Dermis microvascular lymphatic vessel endothelial cell (primary cell): ENCODE measurements around the gene MB. TPM values are rescaled to one million over a fixed set of nuclear protein-coding genes. Genes with fewer than 3 reads are reported as not detected.

Source experiments
- DNase-seq, 2 donors: peaks; one replicate each; pipeline versions ENCODE4 v3.0.0 to v3.0.0-alpha.2; 2010; ENCODE audit warnings: low read depth in 2 of 2
- total RNA-seq: library from RNA; depleted of rRNA; stranded (reverse); fragments of >200 nt; gene quantifications from 2 replicates; pipeline ENCODE4 v1.2.1, GENCODE V29; 2014

The MB gene
- total RNA-seq, 1 donor from 2014 or later: not detected

GRCh38 chr22:35618427-35619223 lies 1.5 kb upstream of the MB start:
- no peak for DNase-seq

- DNase-seq: no peak
Measured at GRCh38 chr22:35616043-35616442, 1.1 kb downstream of the MB start.

GRCh38 chr22:35615156-35615555 lies 2.0 kb downstream of the MB start:
- no peak for DNase-seq

- DNase-seq: no peak
Measured at GRCh38 chr22:35614404-35614803, 2.7 kb downstream of the MB start.

GRCh38 chr22:35612903-35613302 lies 4.2 kb downstream of the MB start:
- no peak for DNase-seq

- no peak for DNase-seq
Measured at GRCh38 chr22:35611891-35612576, 5.1 kb downstream of the MB start.

GRCh38 chr22:35611200-35611890 lies 5.8 kb downstream of the MB start:
- no peak for DNase-seq

- no peak for DNase-seq
Measured at GRCh38 chr22:35610741-35611140, 6.4 kb downstream of the MB start.

- DNase-seq: no peak
Measured at GRCh38 chr22:35609761-35610160, 7.4 kb downstream of the MB start.

GRCh38 chr22:35609261-35609660 lies 7.9 kb downstream of the MB start:
- DNase-seq: no peak

- no peak for DNase-seq
Measured at GRCh38 chr22:35608088-35608487, 9.0 kb downstream of the MB start.

DNA sequence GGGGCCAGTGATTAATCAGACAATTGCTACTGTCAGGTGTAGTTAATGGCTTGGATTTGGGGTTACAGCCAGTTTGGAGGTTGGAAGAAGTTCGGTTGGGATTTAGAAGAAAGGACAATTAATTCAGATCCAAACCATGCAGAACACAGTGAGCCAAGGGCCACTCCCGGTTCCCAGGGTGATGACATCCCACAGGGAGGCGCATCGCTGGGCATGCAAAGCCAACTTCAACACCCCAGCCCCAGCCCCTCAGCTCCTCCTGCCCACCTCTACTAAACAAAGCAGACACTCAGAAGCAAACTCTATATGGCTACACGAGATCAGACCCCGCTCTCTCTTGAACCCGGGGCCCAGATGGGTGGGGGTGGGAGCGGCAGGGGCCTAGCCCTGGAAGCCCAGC lies 10.2 kb downstream of the MB start:
- no peak for DNase-seq

DNA sequence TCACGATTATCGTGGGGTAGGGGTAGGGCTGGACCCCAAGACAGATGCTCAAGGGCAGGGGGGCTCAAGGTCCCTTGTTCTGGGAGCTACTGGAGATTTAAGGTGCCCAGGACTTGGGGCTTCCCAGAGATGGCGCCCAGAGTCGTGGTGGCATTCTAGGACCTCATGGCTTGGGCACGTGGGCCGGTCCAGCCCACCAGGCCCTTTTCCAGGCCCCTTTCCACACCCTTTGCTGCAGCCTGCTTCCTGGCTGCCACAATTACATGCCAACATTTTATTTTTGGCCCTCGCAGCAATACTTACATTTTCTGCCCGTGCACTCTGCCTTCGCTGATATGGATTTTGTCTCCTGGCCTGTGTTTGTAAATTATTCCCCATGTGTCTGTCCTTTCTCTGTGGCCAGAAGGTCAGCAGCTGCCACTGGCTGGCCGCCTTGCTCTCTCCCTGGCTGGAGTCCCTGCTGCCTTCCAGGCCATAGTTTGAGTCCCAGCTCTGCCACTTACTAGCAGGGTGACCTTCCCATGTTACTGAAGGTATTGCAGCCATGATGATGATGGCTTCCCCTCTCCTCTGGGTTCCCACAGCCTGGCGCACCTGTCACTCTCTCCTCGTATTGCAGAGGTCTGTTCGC lies 11.2 kb downstream of the MB start:
- no peak for DNase-seq

DNA sequence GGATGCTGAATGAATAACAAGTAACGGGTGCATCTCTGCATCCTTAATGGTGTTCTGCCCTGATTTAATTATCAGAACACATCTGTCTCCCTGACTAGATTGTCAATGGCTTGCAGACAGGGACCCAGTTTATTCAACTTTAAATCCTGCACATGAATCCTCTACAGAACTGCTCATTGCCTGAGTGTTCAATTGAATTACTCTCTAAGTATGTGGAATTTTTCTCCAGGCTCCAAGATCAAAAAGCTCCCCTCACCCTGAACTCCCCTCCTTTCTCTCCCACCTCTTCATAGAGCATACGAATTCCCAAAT lies 11.8 kb downstream of the MB start:
- DNase-seq: no peak

GRCh38 chr22:35604621-35605368 lies 12.3 kb downstream of the MB start:
- no peak for DNase-seq

DNA sequence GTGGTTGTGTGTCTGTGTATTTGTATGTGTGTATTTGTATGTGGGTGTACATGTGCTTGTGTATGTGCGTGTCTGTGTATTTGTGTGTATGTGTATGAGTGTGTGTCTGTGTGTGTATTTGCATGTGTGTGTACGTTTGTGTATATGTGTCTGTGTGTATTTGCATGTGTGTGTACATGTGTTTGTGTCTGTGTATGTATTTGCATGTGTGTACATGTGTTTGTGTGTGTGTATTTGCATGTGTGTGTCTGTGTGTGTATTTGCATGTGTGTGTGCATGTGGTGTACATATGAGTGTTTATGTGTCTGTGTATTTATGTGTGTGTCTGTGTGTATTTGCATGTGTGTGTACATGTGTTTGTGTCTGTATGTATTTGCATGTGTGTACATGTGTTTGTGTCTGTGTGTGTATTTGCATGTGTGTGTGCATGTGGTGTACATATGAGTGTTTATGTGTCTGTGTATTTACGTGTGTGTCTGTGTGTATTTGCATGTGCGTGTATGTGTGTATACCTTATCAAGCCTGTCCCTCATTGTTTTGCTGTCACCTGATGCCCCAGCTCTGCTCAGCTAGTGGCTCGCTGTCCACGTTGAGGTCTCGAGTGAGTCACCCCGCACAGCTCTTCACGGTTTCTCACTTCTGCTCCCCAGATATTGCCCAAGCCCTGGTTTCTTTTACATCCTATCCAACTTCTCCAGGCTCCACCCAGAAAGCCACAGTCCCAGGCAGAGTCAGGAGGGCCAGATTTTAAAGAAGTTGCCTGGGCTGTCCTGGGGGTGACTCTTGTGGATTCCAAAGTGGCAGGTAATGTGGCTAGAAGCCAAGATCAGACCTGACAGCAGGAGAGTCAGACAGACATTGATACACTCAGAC lies 15.2 kb downstream of the MB start:
- DNase-seq: no peak

- DNase-seq: no peak
Measured at GRCh38 chr22:35601013-35601580, 16.0 kb downstream of the MB start.

DNA sequence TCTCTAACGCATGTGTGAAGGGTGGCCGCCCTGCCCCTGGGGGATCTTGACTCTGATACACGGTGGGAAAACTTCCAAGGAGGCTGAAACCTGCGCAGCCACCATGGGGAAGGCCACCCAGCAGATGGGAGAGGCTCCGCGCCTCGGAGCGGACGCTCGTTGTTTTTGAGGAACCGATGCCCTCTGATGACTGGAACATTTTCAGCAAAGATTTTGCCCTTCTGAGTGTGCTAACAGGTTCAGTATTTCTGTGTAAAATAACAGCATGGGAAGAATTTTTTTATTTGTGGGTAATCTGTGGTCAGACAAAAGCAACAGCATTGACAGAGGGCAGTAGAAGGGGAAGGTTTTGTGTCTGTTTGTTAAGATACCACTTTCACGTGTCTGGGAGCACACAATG lies 16.7 kb downstream of the MB start:
- no peak for DNase-seq

DNA sequence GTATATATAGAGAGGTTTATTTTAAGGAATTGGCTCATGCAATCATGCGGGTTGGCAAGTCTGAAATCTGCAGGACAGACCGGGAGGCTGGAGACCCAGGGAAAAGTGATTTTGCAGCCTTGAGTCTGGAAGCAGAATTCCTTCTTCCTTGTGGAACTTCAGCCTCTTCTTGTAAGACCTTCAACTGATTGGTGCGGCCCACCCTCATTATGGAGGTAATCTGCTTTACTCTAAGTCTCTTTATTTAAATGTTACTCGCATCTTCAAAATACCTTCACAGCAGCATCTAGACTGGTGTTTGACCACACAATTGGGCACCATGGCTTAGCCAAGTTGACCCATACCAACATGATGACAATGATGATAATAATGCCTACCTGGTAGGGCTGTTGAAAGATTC lies 17.8 kb downstream of the MB start:
- DNase-seq: no peak

- DNase-seq: no peak
Measured at GRCh38 chr22:35598396-35598710, 18.8 kb downstream of the MB start.
